HG03342 (cell line): Measurements from ENCODE around the gene PPIL4.

ENCODE experiments used
- ATAC-seq: cut with Tn5 transposase; IDR thresholded peaks from one replicate; pipeline ENCODE4 v1.9.1; 2021; ENCODE audit warnings: mild to moderate bottlenecking, moderate library complexity; ENCODE audit not compliant: unreplicated experiment

PPIL4 gene

GRCh38 chr6:149545754-149546471, at the start of gene PPIL4:
PPIL4 (minus strand) TSS chr6:149546043; CDS start chr6:149546005, 38 bp downstream.
- ATAC-seq: peak; percentile 87

GRCh38 chr6:149593408-149593807, 47.6 kb upstream of the PPIL4 start:
- ATAC-seq: no peak

- ATAC-seq: no peak
These were observed 47.1 kb upstream of the PPIL4 start for GRCh38 chr6:149592983-149593382.

GRCh38 chr6:149586149-149586548, 40.3 kb upstream of the PPIL4 start:
- no peak for ATAC-seq

- ATAC-seq: no peak
These were observed 35.5 kb upstream of the PPIL4 start for GRCh38 chr6:149581349-149581748.

- no peak for ATAC-seq
These were observed 35.0 kb upstream of the PPIL4 start for GRCh38 chr6:149580880-149581279.

- no peak for ATAC-seq
These were observed 22.2 kb upstream of the PPIL4 start for GRCh38 chr6:149567945-149568585.

GRCh38 chr6:149567194-149567586, 21.3 kb upstream of the PPIL4 start:
- no peak for ATAC-seq

- peak; percentile 24 for ATAC-seq
These were observed 20.8 kb upstream of the PPIL4 start for GRCh38 chr6:149566410-149567193.

- ATAC-seq: peak; percentile 76
These were observed 19.9 kb upstream of the PPIL4 start, which contains the start of gene GINM1 for GRCh38 chr6:149565527-149566409. GINM1 (plus strand) TSS chr6:149566375; CDS start chr6:149566415, 40 bp downstream.

- ATAC-seq: no peak
These were observed 18.1 kb upstream of the PPIL4 start for GRCh38 chr6:149563928-149564325.

GRCh38 chr6:149563203-149563927, 17.5 kb upstream of the PPIL4 start:
- ATAC-seq: no peak

GRCh38 chr6:149560736-149561135, 14.9 kb upstream of the PPIL4 start:
- ATAC-seq: no peak

GRCh38 chr6:149559389-149559788, 13.5 kb upstream of the PPIL4 start:
- ATAC-seq: no peak

- no peak for ATAC-seq
These were observed 12.2 kb upstream of the PPIL4 start for GRCh38 chr6:149558029-149558428.

GRCh38 chr6:149551920-149552319, 6.1 kb upstream of the PPIL4 start:
- ATAC-seq: no peak

GRCh38 chr6:149545258-149545753, 537 bp downstream of the PPIL4 start:
- ATAC-seq: peak; percentile 41

GRCh38 chr6:149544646-149545257, 1.1 kb downstream of the PPIL4 start:
- peak; percentile 3 for ATAC-seq

GRCh38 chr6:149541139-149541538, 4.7 kb downstream of the PPIL4 start:
- no peak for ATAC-seq
